Measurements from ENCODE around the gene LTA.

The LTA gene

GRCh38 chr6:31572041-31572911 is at the start of gene LTA:
TSS of gene LTA (plus strand) at chr6:31572289. CDS start at chr6:31572743, 454 bp downstream.
- no peak for DNase-seq (ENCODE audit: low spot score)

GRCh38 chr6:31525553-31525931 is 46.5 kb upstream of the LTA start:
- no peak for DNase-seq (ENCODE audit: low spot score)

DNA sequence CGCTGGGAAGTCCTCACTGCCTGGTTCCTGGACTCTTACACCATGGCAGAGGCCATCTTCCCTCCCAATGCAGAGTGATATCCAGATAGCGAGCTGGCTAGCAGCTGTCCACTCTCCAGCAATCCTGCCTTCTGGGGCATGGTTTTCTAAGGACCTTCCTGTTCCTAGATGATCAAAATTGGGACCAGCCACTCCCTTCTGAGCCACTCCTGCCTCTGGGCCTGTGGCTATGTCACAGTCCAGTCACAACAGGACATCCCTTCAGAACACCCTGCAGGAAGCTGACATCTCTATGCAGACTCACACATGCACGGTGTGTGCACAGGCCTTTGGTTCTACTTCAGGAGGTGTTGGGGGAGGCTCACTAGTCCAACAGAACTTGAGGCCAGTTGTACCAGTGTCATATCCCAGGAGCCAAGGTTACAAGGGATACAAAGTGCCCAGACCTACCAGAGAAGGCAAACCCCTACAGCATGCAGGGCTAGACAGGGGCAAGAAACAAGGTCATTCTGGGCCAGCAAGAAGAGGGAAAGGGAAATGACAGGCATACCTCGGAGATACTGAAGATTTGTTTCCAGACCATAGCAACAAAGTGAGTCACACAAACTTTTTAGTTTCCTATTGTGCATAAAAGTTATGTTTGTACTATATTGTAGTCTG is 46.0 kb upstream of the LTA start:
- DNase-seq (ENCODE audit: low spot score), result no peak

DNA sequence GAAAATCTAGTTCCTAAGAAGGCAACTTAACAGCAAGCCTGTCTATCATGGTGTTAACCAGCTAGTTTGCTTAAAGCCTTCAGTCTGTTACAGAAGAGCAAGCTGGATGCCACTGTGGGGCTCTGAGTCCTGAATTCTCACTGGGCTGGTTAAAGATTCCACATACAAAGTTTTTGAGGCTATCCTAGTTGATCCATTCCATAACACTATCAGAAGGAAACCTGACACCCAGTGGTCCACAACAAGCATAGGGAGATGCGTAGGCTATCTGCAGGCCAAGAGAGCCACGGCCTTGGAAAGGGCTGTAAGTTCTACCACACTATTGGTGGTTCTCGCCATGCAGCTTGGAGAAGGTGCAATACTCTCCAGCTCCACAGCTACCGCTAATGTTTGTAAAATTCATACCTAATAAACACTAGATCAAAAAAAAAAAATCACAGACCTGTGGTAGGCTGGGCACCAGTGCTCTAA is 43.7 kb upstream of the LTA start:
- no peak for DNase-seq (ENCODE audit: low spot score)

DNA sequence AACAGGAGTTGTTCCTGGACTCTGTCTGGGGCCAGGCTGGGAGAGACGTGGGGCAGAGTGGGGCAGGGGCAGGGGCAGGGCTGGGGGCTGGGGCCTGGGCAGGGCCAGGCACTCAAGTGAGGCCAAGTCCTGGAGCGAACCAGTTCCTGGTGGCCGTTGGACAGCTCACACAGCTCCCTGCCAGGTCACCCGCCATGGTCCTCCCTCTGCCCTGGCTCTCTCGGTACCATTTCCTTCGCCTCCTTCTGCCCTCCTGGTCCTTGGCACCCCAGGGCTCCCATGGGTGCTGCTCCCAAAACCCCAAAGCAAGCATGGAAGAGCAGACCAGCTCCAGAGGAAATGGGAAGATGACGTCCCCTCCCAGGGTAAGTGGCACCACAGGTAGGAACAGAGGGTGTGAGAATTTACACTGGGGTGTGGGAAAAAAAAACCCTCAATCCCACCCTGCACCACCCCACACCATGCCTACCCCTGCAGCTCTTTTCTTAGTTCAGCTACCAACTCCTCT is 43.2 kb upstream of the LTA start, which contains the start of gene MCCD1:
Gene MCCD1 (plus strand): TSS at position 142 of the 508 bp plus-strand sequence. CDS start 53 bp downstream, at position 195.
- no peak for DNase-seq (ENCODE audit: low spot score)

GRCh38 chr6:31529329-31530150 is 42.5 kb upstream of the LTA start:
- no peak for DNase-seq (ENCODE audit: low spot score)

DNA sequence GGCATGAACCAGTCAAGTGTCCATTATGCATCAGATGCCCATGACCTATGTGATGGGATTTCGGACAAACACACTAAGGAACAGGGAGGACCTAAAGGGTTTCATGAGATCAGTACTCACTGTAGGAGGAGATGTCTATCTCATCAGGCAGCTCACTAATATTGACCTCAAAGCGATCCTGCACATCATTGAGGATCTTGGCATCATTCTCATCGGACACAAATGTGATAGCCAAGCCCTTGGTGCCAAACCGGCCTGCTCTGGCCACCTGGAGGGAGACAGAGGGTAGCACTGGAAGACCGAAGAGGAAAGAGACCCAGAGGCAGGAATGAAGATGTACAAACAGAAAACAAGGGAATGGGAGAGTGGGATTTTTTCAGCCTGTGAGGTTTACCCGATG is 41.4 kb upstream of the LTA start:
- DNase-seq (ENCODE audit: low spot score), result no peak

DNA sequence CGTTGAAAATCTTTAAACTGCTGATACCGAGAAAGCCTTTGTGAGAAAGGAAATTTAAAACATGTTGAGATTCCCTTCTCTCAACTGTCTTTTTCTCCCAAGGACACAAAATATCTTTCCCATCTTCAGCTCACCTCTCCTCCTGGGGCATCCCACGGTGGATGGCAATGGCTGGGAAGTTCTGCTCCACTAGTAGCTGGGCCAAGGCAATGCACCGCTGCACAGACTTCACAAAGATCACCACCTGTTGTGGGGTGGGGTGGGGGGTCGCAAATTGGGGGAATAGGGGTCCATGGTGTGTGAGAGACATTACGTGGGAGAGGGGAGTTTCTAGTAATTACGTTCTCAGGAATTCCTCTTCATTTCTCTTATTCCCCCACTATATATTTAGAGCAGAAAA is 40.9 kb upstream of the LTA start:
- no peak for DNase-seq (ENCODE audit: low spot score)

GRCh38 chr6:31531771-31532643 is 40.1 kb upstream of the LTA start:
- no peak for DNase-seq (ENCODE audit: low spot score)

DNA sequence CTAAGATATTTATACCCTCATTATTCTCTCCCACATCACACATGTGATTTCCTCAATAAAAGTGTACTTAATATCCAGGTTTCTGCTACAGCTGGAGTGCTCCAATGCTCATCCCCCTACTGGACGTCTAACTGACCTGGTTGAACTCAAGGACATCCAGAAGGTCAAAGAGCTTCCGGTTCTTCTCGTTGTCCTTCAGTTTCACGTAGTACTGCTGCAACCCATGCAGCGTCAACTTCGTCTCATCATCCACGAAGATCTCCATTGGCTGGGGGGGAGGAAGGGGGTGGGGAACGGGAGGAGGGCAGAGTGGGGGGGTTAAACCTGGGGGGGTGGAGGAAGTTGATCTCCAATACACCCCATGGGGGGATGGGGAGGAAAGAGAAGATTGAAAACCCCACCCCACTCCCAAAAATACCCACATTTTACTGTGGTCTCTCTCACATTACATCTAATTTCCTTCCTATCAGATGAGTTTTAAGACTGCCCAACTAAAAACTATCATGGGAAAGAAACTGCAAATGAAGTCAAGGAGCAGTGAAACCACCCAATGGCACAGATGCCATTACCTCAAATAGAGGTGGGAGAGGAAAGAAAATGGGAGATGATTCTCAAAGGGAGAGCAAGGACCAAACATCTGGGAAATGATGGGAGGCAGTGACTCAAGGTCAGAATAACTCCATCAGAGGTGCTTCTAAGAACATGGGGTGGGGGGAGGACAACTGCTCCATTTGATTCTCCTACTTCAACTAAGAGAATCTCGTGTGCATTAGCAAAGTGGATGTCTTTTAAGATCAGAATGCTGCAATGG is 39.2 kb upstream of the LTA start:
- DNase-seq (ENCODE audit: low spot score), result no peak

- no peak for DNase-seq (ENCODE audit: low spot score)
Measured at GRCh38 chr6:31533455-31533841, 38.6 kb upstream of the LTA start.

- no peak for DNase-seq (ENCODE audit: low spot score)
Measured at GRCh38 chr6:31534011-31534410, 38.1 kb upstream of the LTA start.

GRCh38 chr6:31534521-31535040 is 37.5 kb upstream of the LTA start:
- DNase-seq (ENCODE audit: low spot score), result no peak

DNA sequence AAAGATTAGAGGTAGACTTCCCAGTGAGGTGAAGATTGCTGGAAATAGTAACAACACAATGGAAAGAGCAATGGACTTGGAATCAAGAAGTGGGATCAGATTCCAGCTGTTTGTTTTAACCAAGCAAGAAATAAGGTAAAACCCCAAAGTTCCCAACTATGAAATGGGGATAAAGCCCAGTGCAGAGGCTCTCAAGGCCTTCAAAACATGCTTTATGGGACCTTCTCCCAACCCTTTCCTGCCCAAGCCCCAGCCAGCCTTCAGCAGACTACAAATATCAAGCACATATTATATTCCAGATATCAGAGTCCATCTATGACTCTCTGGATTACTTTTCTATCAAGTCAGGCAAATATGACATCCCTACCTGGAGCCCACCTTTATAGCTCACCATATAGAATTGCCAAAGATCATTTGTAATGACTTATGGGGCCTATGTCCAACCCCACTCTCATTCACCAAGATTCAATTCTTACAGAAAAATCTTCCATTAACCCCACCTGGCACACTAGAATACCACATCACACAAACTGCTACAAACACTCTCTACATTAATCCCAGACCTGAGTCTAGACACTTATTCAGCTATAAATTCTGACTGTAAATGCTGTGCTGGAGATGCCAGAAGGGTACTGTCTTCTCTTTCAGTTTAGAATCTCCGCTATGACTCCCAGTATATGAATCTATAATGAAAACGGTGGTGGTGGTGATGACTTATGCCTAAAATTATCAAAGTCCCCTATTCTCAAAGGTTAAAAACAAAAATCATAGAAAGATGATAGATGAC is 36.4 kb upstream of the LTA start:
- DNase-seq (ENCODE audit: low spot score), result no peak

DNA sequence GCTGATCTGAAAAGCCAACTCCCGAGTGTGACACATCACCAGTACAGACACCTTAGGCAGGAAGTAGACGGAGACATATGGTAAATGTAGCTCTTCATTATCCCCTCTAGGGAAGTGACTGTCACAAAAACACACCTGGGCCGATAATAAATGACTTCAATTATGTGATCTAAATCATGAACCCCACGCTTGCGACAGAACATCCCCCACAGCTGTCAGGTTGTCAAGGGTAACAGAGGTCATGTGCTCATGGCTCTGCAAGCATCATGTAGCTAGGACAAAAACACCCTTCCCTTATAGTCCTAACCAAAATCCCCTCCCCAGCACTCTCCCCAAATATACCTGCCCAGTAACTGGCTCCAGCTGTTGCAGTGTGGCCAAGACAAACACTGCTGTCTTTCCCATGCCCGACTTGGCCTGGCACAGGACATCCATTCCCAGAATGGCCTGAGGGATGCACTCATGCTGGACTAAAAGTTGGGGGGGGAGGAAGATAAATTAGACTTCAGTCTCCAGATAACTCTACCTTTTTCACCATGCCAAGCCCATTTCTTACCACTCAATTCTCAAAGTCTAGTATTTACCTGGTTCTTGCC is 33.2 kb upstream of the LTA start:
- no peak for DNase-seq (ENCODE audit: low spot score)

DNA sequence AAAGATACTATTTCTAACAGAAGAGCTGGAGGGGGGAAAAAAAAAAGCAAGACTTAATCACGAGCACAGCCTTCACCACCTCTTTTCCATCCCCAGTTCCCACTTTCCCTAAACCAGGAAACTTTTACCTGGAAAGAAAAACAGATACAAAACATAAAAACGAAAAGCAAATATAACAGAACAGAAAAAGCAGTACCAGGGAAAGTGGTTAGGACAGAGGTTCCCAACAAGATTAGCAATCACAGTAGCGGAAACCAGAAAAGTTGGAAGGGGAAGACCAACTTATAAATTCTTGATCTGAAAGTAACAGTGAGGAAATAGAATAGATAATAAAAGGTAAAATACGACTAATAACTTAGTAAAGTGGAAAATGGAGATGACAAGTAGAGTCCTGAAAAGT is 31.4 kb upstream of the LTA start:
- DNase-seq (ENCODE audit: low spot score), result no peak

- DNase-seq (ENCODE audit: low spot score), result peak; percentile 34
Measured at GRCh38 chr6:31541059-31541657, 30.9 kb upstream of the LTA start.

All from Ammon's horn (tissue), 1 donor.